ENCODE results near the gene HSD11B2.

DNA sequence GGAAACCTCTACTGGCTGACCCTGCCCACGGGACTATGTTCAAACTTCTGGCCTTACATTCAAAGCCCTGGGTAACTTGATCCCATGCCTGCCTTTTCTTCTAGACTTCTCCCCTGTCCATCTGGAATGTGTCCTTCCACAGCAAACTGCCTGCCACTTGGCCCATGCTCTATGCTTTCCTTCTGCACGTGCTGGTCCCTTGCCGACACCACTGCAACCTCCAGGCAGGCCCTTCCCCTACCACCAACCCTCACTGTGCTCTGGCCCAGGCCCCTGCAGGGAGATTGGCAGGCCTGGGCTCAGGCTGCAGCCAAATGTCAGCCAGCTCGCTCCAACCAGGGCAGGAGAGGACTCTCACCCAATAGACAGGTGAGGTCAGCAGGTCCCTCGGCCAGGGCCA, 11.0 kb downstream of the HSD11B2 start:
- TF ChIP-seq, protein P1, sequence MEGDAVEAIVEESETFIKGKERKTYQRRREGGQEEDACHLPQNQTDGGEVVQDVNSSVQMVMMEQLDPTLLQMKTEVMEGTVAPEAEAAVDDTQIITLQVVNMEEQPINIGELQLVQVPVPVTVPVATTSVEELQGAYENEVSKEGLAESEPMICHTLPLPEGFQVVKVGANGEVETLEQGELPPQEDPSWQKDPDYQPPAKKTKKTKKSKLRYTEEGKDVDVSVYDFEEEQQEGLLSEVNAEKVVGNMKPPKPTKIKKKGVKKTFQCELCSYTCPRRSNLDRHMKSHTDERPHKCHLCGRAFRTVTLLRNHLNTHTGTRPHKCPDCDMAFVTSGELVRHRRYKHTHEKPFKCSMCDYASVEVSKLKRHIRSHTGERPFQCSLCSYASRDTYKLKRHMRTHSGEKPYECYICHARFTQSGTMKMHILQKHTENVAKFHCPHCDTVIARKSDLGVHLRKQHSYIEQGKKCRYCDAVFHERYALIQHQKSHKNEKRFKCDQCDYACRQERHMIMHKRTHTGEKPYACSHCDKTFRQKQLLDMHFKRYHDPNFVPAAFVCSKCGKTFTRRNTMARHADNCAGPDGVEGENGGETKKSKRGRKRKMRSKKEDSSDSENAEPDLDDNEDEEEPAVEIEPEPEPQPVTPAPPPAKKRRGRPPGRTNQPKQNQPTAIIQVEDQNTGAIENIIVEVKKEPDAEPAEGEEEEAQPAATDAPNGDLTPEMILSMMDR (IDR thresholded peaks at IDR 0.05): no peak
- TF ChIP-seq POLR2A (IDR thresholded peaks at IDR 0.05): no peak
